Tibial nerve (tissue), 4 donors: ENCODE data around the gene FBXW12. TPM values are rescaled to one million over a fixed set of nuclear protein-coding genes. Genes with fewer than 3 reads are reported as not detected.

Experiments used
- DNase-seq, 2 donors: peaks; one replicate each; pipeline ENCODE4 v3.0.0-alpha.2; 2019; ENCODE audit warnings: low spot score in 2 of 2
- H3K27ac ChIP-seq, 4 donors: fragments of 200-600 bp; sonication (generic) in 3 of 4; one replicate each; pipeline ENCODE4 v1.5.1; 2017 to 2019; ENCODE audit warnings: mild to moderate bottlenecking in 1 of 4
- H3K27me3 ChIP-seq, 2 donors: fragments of 200-600 bp; sonication (generic) in 1 of 2; one replicate each; pipeline versions ENCODE4 v1.5.1 to v1.6.0; 2017 to 2019
- H3K36me3 ChIP-seq, 3 donors: fragments of 200-600 bp; sonication (generic); one replicate each; pipeline ENCODE4 v1.5.1; 2018 to 2019
- H3K4me1 ChIP-seq, 4 donors: fragments of 200-600 bp; sonication (generic) in 3 of 4; one replicate each; pipeline ENCODE4 v1.5.1; 2017 to 2019
- H3K4me3 ChIP-seq, 4 donors: fragments of 200-600 bp; sonication (generic) in 3 of 4; one replicate each; pipeline ENCODE4 v1.5.1; 2017 to 2019; ENCODE audit warnings: mild to moderate bottlenecking in 1 of 4, moderate library complexity in 1 of 4
- H3K9me3 ChIP-seq, 4 donors: fragments of 200-600 bp; sonication (generic) in 3 of 4; one replicate each; pipeline ENCODE4 v1.5.1; 2017 to 2019
- EP300 ChIP-seq, 2 donors: sonication (generic); formaldehyde crosslinking; IDR thresholded peaks; one replicate each; pipeline ENCODE4 v1.6.1; 2017; ENCODE audit warnings: antibody characterized with exemption in 2 of 2, mild to moderate bottlenecking in 1 of 2
- POLR2A ChIP-seq, 2 donors: fragments of 450-650 bp; IDR thresholded peaks; one replicate each; pipeline ENCODE4 v1.6.1; 2017; ENCODE audit warnings: antibody characterized with exemption in 2 of 2, mild to moderate bottlenecking in 2 of 2, moderate library complexity in 2 of 2
- WGBS, 2 donors: methylation state at CpG; one replicate each; pipeline ENCODE4 v1.1.5; 2018; 5-methylcytosine and 5-hydroxymethylcytosine counted together
- total RNA-seq, 4 donors: library from RNA; depleted of rRNA; stranded (reverse); fragments of >200 nt; gene quantifications; one replicate each; pipeline ENCODE4 v1.1.0, GENCODE V29; 2016
- TF ChIP-seq, protein P1 (sequence below), 5 experiments: fragments of 200-600 bp in 3 of 5; fragments of 450-650 bp in 2 of 5; sonication (generic) in 3 of 5; IDR thresholded peaks; one replicate each; pipeline ENCODE4 v1.5.1; 2016 to 2019; ENCODE audit warnings: antibody characterized with exemption in 5 of 5, mild to moderate bottlenecking in 3 of 5, moderate library complexity in 2 of 5

FBXW12 gene
- total RNA-seq, 4 donors from 2014 or later, result not detected

- H3K9me3 ChIP-seq, result no peaks in the 10 kb centered on the region
- H3K36me3 ChIP-seq, result peaks cover 0 to 97% (median 8%) of the 10 kb centered on the region in 3 donors
- H3K4me3 ChIP-seq, result no peak overlapping the region
- H3K4me1 ChIP-seq, result peaks cover 0 to 33% (median 1%) of the 10 kb centered on the region in 4 donors
- H3K27ac ChIP-seq, result no peak overlapping the region
- DNase-seq, result no peak
- no peak for TF ChIP-seq EP300 (IDR thresholded peaks at IDR 0.05)
- TF ChIP-seq POLR2A (IDR thresholded peaks at IDR 0.05), result no peak
- TF ChIP-seq, protein P1, sequence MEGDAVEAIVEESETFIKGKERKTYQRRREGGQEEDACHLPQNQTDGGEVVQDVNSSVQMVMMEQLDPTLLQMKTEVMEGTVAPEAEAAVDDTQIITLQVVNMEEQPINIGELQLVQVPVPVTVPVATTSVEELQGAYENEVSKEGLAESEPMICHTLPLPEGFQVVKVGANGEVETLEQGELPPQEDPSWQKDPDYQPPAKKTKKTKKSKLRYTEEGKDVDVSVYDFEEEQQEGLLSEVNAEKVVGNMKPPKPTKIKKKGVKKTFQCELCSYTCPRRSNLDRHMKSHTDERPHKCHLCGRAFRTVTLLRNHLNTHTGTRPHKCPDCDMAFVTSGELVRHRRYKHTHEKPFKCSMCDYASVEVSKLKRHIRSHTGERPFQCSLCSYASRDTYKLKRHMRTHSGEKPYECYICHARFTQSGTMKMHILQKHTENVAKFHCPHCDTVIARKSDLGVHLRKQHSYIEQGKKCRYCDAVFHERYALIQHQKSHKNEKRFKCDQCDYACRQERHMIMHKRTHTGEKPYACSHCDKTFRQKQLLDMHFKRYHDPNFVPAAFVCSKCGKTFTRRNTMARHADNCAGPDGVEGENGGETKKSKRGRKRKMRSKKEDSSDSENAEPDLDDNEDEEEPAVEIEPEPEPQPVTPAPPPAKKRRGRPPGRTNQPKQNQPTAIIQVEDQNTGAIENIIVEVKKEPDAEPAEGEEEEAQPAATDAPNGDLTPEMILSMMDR (IDR thresholded peaks at IDR 0.05), result no peak
- 82 to 87% methylated on average over 5 to 8 of the region's 9 CpGs for WGBS, 2 donors
- no peaks in the 10 kb centered on the region for H3K27me3 ChIP-seq
Observed at GRCh38 chr3:48419149-48419548, 47.1 kb downstream of the FBXW12 start.

- Histone ChIP-seq H3K27ac (no peak overlapping the region), H3K9me3 (no peaks in the 10 kb centered on the region), H3K36me3 (peaks cover 0 to 93% (median 6%) of the 10 kb centered on the region in 3 donors), H3K4me3 (no peak overlapping the region), H3K27me3 (no peaks in the 10 kb centered on the region), H3K4me1 (peaks cover 0 to 37% (median 6%) of the 10 kb centered on the region in 4 donors)
- TF ChIP-seq POLR2A (IDR thresholded peaks at IDR 0.05), result no peak
- no peak for TF ChIP-seq EP300 (IDR thresholded peaks at IDR 0.05)
- TF ChIP-seq, protein P1 (IDR thresholded peaks at IDR 0.05), result no peak
- WGBS, 2 donors, result 90 to 91% methylated on average over 17 of the region's 17 CpGs
- no peak for DNase-seq
Observed at GRCh38 chr3:48419597-48419996, 47.6 kb downstream of the FBXW12 start.

- DNase-seq, result no peak
- Histone ChIP-seq H3K9me3 (no peaks in the 10 kb centered on the region), H3K27ac (no peak overlapping the region), H3K4me1 (peaks cover 0 to 47% (median 15%) of the 10 kb centered on the region in 4 donors), H3K27me3 (no peaks in the 10 kb centered on the region), H3K4me3 (no peak overlapping the region), H3K36me3 (peaks cover 0 to 84% (median 3%) of the 10 kb centered on the region in 3 donors)
- WGBS, 2 donors, result 94 to 95% methylated on average over 10 to 14 of the region's 14 CpGs
- TF ChIP-seq, protein P1 (IDR thresholded peaks at IDR 0.05), result no peak
- no peak for TF ChIP-seq POLR2A (IDR thresholded peaks at IDR 0.05)
- TF ChIP-seq EP300 (IDR thresholded peaks at IDR 0.05), result no peak
Observed at GRCh38 chr3:48420561-48420960, 48.5 kb downstream of the FBXW12 start.

GRCh38 chr3:48422272-48422671 is 50.3 kb downstream of the FBXW12 start:
- Histone ChIP-seq H3K9me3 (no peaks in the 10 kb centered on the region), H3K27me3 (no peaks in the 10 kb centered on the region), H3K4me3 (no peak overlapping the region), H3K27ac (peak overlapping the region in 1 of 4 donors; percentile 98), H3K36me3 (peaks cover 0 to 66% (median 3%) of the 10 kb centered on the region in 3 donors), H3K4me1 (peaks cover 0 to 64% (median 31%) of the 10 kb centered on the region in 4 donors)
- DNase-seq, result no peak
- TF ChIP-seq POLR2A (IDR thresholded peaks at IDR 0.05), result no peak
- WGBS, 2 donors, result 84 to 97% methylated on average over 2 to 3 of the region's 3 CpGs

DNA sequence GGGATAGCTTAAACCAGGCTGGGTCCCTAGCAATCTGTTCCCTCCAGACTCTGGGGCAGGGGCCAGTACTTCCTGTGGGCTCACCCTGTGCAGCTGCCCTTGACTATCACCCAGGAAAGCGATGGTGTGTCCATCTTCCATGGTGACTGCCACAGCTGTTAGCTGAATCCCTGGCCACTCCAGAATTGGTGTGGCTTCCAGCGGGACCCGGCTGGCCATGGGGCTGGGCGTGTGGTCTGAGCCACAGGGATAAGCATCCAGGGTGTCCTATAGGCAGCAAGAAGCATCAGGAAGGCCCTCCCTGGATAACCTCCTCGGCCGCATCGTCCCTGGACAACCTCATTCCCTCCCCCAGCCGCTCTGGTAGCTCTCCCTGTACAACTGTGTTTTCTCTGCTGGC is 50.7 kb downstream of the FBXW12 start:
- H3K27ac ChIP-seq, result peak overlapping the region in 2 of 4 donors; percentile 6 to 98
- H3K4me3 ChIP-seq, result no peak overlapping the region
- TF ChIP-seq EP300 (IDR thresholded peaks at IDR 0.05), result no peak
- no peak for TF ChIP-seq POLR2A (IDR thresholded peaks at IDR 0.05)
- TF ChIP-seq, protein P1 (IDR thresholded peaks at IDR 0.05), result no peak
- H3K4me1 ChIP-seq, result peaks cover 0 to 68% (median 33%) of the 10 kb centered on the region in 4 donors
- WGBS, 2 donors, result 76% methylated on average over 8 of the region's 8 CpGs
- no peaks in the 10 kb centered on the region for H3K9me3 ChIP-seq
- DNase-seq, result no peak
- H3K36me3 ChIP-seq, result peaks cover 0 to 62% (median 3%) of the 10 kb centered on the region in 3 donors
- H3K27me3 ChIP-seq, result no peaks in the 10 kb centered on the region
